ENCODE data around the gene SAT2. TPM values are rescaled to one million over a fixed set of nuclear protein-coding genes. Genes with fewer than 3 reads are reported as not detected.
"Not testable (repeated sequence)": the region's sequence is repeated elsewhere in the genome, so short reads cannot be mapped to it uniquely, and the experiment has no call there.

SAT2 gene
- total RNA-seq, 1 donor from 2014 or later: 45.0 TPM

DNA sequence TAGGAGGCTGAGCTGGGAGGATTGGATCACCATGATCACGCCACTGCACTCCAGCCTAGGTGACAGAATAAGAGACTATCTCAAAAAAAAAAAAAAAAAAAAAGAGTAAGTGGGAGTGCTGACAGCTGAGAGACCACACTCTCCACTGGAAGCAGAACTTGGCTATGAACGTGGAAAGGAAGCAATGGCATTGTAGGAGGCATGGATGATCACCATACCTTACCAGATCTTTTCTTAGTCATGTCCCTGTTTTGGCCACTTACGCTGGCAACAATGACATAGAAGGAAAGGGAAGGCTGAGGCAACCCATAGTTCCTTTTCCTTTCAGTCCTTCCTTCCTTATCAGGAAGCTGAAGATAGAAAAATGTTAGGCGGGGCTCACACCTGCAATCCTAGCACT, 19.4 kb upstream of the SAT2 start:
- ChIA-PET POLR2A (no interaction called here), CTCF (no interaction called here)
- ATAC-seq (ENCODE audit: low read depth): no peak
- Mint-ChIP-seq H3K27me3 (peaks cover 37% of the 10 kb centered on the region), H3K27ac (no peak overlapping the region), H3K9me3 (no peaks in the 10 kb centered on the region), H3K4me1 (peaks cover 23% of the 10 kb centered on the region), H3K4me3 (no peak overlapping the region), H3K36me3 (ENCODE audit: low read depth) (no peaks in the 10 kb centered on the region)
- intact Hi-C loops (cut with micrococcal nuclease): no loop called here
- TF ChIP-seq, protein P1, sequence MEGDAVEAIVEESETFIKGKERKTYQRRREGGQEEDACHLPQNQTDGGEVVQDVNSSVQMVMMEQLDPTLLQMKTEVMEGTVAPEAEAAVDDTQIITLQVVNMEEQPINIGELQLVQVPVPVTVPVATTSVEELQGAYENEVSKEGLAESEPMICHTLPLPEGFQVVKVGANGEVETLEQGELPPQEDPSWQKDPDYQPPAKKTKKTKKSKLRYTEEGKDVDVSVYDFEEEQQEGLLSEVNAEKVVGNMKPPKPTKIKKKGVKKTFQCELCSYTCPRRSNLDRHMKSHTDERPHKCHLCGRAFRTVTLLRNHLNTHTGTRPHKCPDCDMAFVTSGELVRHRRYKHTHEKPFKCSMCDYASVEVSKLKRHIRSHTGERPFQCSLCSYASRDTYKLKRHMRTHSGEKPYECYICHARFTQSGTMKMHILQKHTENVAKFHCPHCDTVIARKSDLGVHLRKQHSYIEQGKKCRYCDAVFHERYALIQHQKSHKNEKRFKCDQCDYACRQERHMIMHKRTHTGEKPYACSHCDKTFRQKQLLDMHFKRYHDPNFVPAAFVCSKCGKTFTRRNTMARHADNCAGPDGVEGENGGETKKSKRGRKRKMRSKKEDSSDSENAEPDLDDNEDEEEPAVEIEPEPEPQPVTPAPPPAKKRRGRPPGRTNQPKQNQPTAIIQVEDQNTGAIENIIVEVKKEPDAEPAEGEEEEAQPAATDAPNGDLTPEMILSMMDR (IDR thresholded peaks at IDR 0.05): no peak
- no peak for DNase-seq

DNA sequence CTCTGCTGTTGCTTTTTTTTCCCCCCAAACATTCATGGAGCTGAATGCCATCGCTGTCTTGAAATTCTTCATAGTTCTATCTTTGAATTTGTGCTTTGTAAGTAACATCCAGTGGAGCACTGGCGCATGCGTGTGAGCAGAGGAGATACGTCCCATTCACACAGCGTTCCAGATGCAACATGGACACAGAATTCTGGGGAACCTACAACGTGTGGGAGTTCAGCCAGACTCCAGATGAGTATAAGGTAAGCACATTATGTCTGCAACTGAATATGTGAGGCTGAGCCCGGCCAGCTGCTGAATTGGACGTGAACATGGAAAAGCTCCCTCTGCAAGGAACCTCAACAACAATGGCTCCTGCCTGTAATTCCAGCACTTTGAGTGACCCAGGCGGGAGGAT, 18.8 kb upstream of the SAT2 start:
- no peaks in the 10 kb centered on the region for H3K36me3 Mint-ChIP-seq (ENCODE audit: low read depth)
- no peak for ATAC-seq (ENCODE audit: low read depth)
- TF ChIP-seq, protein P1 (IDR thresholded peaks at IDR 0.05): no peak
- no peak for DNase-seq
- H3K4me3 Mint-ChIP-seq: no peak overlapping the region
- peaks cover 20% of the 10 kb centered on the region for H3K4me1 Mint-ChIP-seq
- CTCF ChIA-PET: no interaction called here
- H3K27ac Mint-ChIP-seq: no peak overlapping the region
- POLR2A ChIA-PET: no interaction called here
- H3K9me3 Mint-ChIP-seq: no peaks in the 10 kb centered on the region
- intact Hi-C loops (cut with micrococcal nuclease): no loop called here
- peaks cover 36% of the 10 kb centered on the region for H3K27me3 Mint-ChIP-seq

DNA sequence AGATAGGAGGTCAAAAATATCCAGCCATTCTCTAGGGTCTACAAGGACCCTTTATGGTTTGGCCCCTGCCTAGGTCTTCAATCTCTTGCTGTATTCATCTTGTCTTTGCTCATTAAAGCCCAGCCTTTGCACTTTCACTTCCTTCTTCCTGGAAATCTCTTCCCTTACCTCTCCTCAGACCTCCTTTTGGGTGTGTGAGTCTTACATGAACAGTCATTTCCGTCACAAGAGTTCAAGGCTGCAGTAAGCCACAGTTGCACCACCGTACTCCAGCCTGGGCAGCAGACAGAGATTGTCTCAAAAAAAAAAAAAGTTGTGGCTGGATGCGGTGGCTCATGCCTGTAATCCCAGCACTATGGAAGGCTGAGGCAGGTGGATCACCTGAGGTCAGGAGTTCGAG, 17.2 kb upstream of the SAT2 start:
- Mint-ChIP-seq H3K4me1 (peaks cover 6% of the 10 kb centered on the region), H3K36me3 (ENCODE audit: low read depth) (no peaks in the 10 kb centered on the region), H3K4me3 (no peak overlapping the region), H3K27ac (no peak overlapping the region), H3K27me3 (peaks cover 23% of the 10 kb centered on the region), H3K9me3 (no peaks in the 10 kb centered on the region)
- peak; percentile 49 for ATAC-seq (ENCODE audit: low read depth)
- intact Hi-C loops (cut with micrococcal nuclease): no loop called here
- ChIA-PET CTCF (no interaction called here), POLR2A (no interaction called here)
- DNase-seq: no peak
- TF ChIP-seq, protein P1 (IDR thresholded peaks at IDR 0.05): no peak

DNA sequence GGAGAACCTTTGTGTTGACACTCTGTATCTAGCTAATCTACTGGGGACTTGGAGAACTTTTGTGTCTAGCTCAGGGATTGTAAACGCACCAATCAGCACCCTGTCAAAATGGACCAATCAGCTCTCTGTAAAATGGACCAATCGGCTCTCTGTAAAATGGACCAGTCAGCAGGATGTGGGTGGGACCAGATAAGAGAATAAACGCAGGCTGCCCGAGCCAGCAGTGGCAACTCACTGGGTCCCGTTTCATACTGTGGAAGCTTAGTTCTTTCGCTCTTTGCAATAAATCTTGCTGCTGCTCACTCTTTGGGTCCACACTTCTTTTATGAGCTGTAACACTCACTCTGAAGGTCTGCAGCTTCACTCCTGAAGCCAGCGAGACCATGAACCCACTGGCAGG, 14.0 kb upstream of the SAT2 start:
- H3K27me3 Mint-ChIP-seq: peaks cover 12% of the 10 kb centered on the region
- H3K4me3 Mint-ChIP-seq; ATAC-seq (ENCODE audit: low read depth); H3K27ac Mint-ChIP-seq; H3K36me3 Mint-ChIP-seq (ENCODE audit: low read depth); CTCF ChIA-PET; H3K9me3 Mint-ChIP-seq; DNase-seq; H3K4me1 Mint-ChIP-seq; intact Hi-C loops (cut with micrococcal nuclease): not testable (repeated sequence)
- POLR2A ChIA-PET: interaction anchor here (0.7 kb wide), 1 partner anchor 44 kb away, joined by 3 read pairs; no protein-coding TSS in a partner anchor

DNA sequence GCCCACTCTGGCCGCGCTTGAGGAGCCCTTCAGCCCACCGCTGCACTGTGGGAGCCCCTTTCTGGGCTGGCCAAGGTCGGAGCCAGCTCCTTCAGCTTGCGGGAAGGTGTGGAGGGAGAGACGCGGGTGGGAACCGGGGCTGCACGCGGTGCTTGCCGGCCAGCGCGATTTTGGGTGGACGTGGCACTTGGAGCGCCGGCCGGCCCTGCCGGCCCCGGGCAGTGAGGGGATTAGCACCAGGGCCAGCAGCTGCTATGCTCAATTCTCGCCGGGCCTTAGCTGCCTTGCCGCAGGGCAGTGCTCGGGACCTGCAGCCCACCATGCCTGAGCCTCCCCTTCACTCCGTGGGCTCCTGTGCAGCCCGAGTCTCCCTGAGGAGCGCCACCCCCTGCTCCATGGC, 13.2 kb upstream of the SAT2 start:
- ChIA-PET POLR2A (no interaction called here), CTCF (no interaction called here)
- TF ChIP-seq, protein P1 (IDR thresholded peaks at IDR 0.05): no peak
- ATAC-seq (ENCODE audit: low read depth) (no peak), DNase-seq (no peak)
- Mint-ChIP-seq H3K27me3 (peaks cover 6% of the 10 kb centered on the region), H3K4me1 (peaks cover 5% of the 10 kb centered on the region), H3K27ac (no peak overlapping the region), H3K4me3 (no peak overlapping the region), H3K36me3 (ENCODE audit: low read depth) (no peaks in the 10 kb centered on the region), H3K9me3 (no peaks in the 10 kb centered on the region)
- intact Hi-C loops (cut with micrococcal nuclease): no loop called here

DNA sequence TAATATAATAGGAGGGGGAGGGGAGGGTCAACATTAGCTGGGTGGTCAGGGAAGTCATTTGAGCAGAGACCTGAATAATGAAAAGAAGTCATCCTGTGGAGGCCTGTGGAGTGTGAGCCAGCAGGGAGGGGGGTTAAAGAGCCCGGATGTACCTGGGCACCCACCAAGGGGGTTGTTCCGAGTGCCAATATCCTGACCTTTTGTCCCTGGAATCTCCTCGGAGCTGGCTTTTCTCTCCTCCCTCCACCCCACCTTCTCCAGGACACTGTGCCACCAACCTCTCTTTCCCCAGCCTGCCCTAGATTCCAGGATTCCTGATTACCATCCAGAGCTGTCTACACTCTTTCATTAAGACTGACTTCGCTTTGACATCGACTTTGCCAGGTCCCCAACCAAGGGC, 8.5 kb upstream of the SAT2 start:
- POLR2A ChIA-PET: no interaction called here
- no peaks in the 10 kb centered on the region for H3K4me1 Mint-ChIP-seq
- H3K36me3 Mint-ChIP-seq (ENCODE audit: low read depth): no peaks in the 10 kb centered on the region
- H3K9me3 Mint-ChIP-seq: no peaks in the 10 kb centered on the region
- no peak for DNase-seq
- H3K27ac Mint-ChIP-seq: no peak overlapping the region
- CTCF ChIA-PET: no interaction called here
- TF ChIP-seq, protein P1 (IDR thresholded peaks at IDR 0.05): no peak
- no peak overlapping the region for H3K4me3 Mint-ChIP-seq
- H3K27me3 Mint-ChIP-seq: no peaks in the 10 kb centered on the region
- intact Hi-C loops (cut with micrococcal nuclease): no loop called here
- ATAC-seq (ENCODE audit: low read depth): no peak
